HL-60/S4 treated with retinoic acid at 250 ng/mL for 4 days and 3 days (cell line): ENCODE results near the gene GRID1.

Experiments
- in situ Hi-C: fragments of 300-500 bp; cut with MboI; formaldehyde crosslinking; loops from 2 replicates; pipeline ENCODE4 v1.7.0; 2022; ENCODE audit warnings: low sequenced_read_pairs

The GRID1 gene

DNA sequence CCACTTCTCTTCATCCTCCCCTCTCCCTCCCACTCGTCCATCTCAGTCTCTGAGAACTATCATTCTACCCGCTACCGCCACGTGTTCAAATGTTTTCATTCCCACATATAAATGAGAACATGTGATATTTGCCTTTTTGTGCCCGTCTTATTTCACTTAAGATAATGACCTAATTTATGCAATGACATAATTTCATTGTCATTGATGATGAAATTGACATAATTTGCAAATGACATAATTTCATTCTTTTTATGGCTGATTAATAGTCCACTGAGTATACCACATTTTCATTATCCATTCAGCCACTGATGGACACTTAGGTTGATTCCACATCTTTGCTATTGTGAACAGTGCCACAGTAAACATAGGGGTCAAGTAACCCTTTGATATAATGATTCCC is 292.3 kb downstream of the GRID1 start:
- in situ Hi-C loops = no loop called here

DNA sequence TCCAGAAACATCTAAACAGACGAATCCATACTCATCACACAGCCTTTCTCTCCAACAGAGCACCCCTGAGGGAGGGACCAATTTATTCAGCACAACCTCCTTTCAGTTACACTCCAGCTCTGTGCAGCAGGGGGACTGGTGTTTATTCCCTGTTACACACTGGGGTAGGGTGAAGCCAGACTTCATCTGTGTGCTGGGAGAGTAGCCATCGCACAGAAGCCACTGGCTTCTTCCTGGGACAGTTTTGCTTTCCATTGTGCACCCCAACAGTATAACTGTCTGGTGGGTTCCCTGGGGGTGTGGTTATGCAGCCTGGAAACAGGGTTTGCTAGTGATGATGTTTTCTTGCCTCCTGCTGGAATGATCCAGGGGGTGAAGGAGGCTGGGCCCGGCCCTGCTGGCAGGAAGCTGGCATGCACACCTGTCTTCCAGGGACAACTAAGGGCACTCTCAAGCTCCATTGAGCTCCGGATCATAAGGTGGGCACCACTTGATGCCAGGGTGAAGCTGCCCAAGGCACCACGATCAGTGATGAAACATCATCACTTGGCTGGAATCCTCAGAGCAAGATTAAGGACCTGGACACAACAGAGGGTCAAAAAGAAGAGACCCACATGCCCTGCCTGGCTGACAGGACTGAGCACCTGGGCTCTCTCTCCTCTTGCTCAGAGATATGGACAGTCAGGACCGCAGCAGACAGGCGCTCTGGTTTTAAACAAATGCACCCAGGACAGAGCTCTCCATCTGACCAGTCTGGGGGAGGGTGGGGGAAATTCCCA is 293.2 kb downstream of the GRID1 start:
- in situ Hi-C loops = no loop called here

DNA sequence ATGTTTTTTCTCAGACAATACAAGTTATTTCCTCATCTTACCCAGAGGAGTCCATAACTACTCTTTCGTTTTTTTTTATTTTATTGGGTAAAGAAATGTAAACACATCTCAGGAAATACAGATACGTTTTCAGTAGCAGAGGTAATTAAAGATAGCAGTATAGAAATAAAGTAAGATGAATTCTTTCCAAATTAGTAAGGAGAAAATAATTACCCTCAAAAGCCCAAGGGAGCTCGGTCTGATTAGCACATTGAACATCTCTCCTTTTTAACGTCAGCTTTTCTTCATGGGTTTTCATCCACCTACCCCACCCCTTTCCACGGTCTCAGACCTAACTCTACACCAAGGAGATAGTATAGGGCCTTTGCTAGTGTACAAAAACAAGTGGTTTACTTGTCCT is 294.2 kb downstream of the GRID1 start:
- in situ Hi-C loops = no loop called here

DNA sequence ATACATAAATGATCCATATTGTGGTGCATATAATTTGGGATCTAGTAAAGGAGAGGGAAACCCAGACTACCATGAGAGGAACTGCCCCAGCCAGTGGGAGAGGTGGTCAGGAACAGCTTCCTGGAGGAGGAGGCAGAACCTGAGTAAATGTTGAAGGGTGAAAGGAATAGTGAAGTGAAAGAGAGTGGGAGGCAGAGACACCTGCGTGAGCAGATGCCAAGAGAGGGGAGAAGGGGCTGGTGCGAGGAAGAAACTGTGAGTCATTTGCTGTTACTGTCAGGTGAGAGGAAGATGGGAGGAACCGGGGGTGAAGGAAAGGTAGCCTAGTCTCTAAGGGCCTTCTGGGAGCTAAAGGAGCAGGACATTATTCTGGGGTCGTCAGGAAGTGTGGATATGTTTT is 294.8 kb downstream of the GRID1 start:
- in situ Hi-C loops = no loop called here

- in situ Hi-C loops = no loop called here
Measured at GRCh38 chr10:86071145-86071544, 295.4 kb downstream of the GRID1 start.

GRCh38 chr10:86070278-86070677 is 296.3 kb downstream of the GRID1 start:
- in situ Hi-C loops = no loop called here

DNA sequence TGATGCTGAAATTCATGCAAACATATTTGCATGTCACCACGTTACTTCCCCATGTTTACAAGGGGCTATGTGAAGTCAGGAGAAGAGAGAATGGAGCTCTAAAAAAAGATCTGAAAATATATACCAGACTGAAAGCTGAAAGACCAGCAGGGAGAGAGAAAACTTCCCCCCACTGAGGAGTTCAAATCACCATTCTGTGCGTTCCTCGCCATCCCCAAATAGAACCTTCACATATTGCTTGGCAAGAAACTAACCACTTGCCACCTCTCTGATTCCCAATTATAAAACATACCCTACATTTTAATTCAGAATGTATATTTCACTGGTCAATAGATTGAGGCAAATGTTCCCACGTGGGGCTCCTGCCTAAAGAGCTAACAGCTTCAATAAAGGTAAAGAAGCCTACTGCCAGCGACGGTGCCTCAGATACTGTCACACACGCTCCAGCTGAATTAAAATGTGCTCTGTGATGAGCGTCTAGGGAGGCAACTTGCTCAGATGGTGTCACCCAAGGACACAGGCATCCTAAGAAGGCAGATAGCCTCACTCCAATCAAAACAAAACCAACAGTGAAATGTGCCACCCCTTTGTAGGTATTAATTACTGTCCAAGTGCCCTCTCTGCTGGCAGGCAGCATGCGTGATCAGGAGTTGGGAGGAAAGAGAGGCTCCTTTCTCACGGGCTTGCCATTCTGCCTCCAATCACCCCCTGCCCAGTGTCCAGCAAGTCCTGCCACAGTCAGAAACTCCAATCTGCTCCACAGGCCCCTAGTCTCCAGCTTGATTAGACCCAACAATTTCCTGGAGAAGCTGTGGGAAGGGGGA is 298.2 kb downstream of the GRID1 start:
- in situ Hi-C loops = no loop called here

DNA sequence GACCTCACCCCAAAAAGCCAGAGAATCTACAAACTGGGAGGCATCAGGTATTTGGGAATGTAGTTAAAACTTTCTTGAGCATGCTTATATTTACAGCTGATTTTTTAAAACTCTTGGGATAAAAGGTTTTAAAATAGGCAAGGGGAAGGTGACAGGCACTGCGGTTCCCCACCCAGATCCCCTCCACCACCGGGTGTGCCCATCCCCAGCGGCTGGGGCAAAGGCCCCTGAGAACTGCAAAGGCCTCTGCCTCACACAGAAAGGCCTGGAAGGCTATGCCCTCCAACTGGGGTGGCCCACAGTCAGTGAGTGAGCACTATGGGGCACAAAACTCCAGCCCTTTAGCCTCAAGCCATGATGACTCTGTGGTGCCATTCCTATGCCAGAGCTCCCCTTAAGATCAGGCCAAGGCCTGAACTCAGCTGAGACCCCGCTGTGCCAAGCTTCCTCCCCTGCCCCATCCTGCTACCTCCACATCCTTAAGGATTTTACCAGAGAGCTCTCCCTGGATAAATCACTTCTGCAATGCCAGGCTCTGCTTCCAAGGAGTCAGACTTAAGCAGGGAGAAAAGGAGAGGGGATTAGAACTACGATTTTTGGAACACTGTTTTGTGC is 299.1 kb downstream of the GRID1 start:
- in situ Hi-C loops = no loop called here

DNA sequence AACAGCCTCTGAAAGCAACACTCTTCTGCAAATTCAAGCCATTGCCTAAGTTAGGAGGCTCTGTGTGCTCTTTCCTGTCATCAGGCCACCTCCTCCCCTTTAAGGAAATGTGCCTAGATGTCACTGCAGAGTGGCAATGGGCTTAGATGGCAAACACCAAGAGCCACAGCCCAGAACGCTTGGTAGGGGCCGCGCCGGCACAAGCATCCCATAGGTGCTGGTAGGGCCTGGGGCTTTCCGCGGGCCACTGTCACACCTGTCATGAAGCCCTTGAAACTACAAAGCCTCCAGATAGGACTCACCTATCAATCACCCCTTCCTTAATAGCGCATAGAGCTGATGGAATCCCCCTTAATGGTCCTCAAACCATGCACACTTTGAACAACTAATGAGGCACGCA is 299.9 kb downstream of the GRID1 start:
- in situ Hi-C loops = no loop called here

DNA sequence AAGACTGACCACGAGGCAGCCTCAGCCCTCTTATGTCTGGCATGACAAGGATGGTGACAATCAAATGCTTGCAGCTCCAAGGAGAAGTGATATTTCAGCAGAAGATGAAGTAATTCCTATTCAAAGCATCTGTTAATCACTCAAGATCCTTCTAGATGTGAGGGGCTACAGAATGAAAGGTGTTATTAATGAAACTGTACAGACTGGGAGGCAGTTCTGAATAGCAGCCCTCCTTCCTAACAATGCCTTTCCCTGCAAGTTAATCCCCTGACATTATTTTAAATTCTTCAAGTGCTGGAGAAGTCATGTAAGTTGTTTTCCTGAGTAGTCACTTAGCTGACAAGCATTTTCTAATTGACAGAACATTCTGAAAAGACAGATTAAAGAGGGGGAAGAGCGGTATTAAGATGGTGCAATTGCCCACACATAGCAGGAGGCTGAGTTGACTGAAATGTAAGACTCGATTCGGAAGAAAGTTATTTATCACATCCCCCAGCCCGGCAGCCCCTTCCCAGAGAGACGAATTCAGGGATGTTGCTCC is 300.8 kb downstream of the GRID1 start:
- in situ Hi-C loops = no loop called here

DNA sequence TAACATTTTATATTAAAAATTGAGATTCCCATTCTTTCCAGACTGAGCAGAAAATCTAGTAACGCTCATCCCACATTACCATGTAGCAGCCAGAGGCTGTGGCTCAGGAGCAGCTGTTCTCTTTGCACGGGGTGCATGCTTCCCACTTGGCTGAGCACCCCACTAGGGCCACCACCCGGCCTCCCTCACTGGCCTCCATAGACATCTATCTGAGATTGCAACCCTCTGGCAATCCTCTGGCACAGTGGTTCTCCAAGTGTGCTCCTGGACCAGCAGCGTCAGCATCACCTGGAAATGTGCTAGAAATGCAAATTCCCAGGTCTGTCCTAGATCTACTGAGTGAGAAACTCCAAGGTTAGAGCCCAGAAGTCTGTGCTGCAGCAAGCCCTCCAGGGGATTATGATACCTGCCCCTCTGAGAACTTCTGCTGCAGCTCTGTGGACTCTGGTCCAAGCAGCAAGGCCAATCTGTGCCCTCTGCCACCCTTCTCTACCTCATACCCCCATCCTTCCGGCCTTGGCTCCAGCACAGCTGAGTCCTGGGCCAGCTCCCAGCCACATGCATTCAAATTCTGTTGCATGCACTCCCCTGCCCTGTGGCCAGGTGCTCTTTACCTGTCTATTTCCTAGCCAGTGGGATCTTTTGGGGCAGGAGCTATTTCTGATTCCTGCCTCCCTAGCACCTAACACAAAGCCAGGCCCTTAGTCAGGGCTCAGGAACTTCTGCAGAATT is 301.5 kb downstream of the GRID1 start:
- in situ Hi-C loops = no loop called here

- in situ Hi-C loops = no loop called here
Measured at GRCh38 chr10:86064219-86064618, 302.4 kb downstream of the GRID1 start.

DNA sequence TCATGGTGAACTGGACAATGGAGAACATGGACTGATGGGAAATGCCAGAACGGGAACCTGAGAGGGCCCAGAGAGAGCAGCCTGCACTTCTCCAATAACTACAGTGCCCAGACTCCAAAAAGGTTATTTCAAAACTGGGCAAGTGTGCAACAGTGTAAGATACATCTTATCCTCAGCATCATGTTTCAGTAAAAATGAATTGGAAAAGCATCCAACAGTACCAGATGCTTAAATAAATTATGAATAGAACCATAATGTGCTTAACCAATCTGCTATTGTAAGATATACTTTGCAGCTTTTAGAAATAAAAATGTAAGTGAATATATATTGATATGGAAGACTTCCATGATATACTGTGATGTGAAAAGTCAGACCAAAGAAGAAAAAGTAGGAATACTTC is 303.3 kb downstream of the GRID1 start:
- in situ Hi-C loops = no loop called here

DNA sequence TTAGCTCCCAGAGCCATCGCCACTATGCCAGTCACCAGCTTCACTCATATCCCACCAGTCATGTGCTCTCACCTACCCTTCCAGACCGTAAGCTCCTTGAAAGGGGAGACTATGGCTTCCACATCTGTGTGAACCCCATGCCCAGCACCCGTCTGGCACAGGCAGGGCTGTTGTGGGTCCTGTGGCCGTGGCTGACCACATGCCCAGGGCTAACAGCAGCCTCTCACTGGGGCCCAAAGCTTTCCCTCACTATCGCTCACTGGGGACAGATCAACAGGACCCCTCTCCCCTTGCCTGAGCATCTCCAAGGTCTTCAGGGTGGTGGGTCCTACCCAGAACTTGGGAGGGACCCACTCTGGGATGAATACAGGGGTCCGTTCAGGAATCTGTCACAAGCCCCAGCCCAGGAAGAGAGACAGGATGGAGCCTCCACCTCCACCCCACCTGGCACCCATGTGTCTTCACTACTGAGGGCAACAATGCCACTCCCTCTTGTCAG is 303.9 kb downstream of the GRID1 start:
- in situ Hi-C loops = no loop called here

- in situ Hi-C loops = no loop called here
Measured at GRCh38 chr10:86062198-86062550, 304.4 kb downstream of the GRID1 start.

GRCh38 chr10:86061278-86062197 is 305.1 kb downstream of the GRID1 start:
- in situ Hi-C loops = no loop called here

DNA sequence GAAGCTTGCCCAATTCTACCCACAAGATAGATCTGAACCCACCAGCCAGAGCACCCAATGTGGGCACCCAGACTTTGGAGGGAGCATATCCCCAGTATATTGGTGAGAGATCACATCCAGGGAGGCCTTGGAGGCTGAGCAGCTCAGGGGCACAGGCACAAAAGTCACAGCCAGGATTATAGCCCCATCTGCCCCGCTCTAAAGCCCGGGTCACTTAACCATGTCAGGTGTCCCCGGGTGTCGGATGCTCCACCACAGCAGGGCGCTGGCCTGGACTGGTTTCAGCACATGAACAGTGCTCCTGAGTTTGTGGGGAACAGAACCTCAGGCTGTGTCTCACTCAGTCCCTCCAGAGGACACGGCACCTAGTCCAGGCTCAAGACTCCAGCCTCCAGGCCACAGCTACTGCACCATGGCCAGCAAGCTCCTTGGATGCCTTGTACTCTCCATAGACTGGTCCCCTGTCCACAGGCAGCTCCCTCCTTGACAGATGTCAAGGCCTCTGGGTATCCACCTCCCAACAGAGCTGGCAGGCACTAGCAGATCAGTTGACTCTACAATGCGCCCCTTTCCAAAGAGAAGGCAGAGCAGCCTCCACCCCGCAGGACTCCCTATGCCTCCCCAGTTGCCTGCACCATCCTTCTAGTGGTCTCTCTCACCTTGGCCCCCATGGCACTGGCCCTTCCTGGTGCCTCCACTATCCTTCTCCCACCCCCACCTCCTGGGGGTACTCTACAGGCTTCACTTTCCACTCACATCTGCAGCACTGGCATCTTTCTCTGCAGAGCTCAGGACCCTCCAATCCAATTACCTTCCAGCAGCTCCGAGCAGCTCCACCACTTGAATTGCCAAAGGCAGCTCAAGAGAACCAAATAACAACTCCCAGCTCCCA is 306.0 kb downstream of the GRID1 start:
- in situ Hi-C loops = no loop called here

- in situ Hi-C loops = no loop called here
Measured at GRCh38 chr10:86059892-86060291, 306.7 kb downstream of the GRID1 start.

DNA sequence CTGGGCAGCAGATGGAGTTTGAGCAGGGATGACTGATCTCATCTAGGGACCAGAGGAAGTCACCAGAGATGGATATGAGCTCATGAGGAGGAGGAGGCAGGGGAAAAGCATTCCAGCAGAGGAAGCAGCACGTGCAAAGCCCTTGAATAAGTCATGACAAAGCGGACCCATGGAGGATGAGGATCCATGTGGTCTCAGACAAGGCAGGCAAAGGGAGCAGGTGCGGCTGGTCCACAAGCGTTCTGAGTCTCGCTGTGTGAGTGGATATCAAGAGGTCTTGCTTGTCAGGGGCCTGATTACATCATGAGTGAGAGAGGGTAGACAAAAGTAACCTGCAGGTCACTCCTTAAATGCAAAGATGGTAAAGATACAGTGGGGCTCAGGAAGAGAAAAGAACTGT is 307.6 kb downstream of the GRID1 start:
- in situ Hi-C loops = no loop called here
